Peyer's patch (tissue), 4 donors: Measurements from ENCODE around the gene SMIM14.

Experiments
- CTCF ChIP-seq, 6 experiments: fragments of 450-650 bp in 4 of 6; fragments of 200-600 bp in 2 of 6; sonication (generic) in 1 of 6; IDR thresholded peaks; one replicate each; pipeline ENCODE4 v1.5.1; 2017 to 2019; ENCODE audit warnings: antibody characterized with exemption in 6 of 6, mild to moderate bottlenecking in 3 of 6, moderate library complexity in 1 of 6
- POLR2A ChIP-seq, 2 donors: fragments of 450-650 bp; IDR thresholded peaks; one replicate each; pipeline ENCODE4 v1.5.1; 2017; ENCODE audit warnings: antibody characterized with exemption in 2 of 2, mild to moderate bottlenecking in 2 of 2, moderate library complexity in 2 of 2

GRCh38 chr4:39543034-39543433 is 95.6 kb downstream of the SMIM14 start:
- no peak for TF ChIP-seq CTCF (IDR thresholded peaks at IDR 0.05)
- TF ChIP-seq POLR2A (IDR thresholded peaks at IDR 0.05) = no peak
